HAP-1 (cell line): Measurements from ENCODE around the gene CD74.

ENCODE experiments used
- DNase-seq, 2 experiments: peaks; one replicate each; pipeline ENCODE4 v3.0.0-alpha.2; 2016 to 2020; ENCODE audit warnings: low spot score in 2 of 2
- H3K27me3 ChIP-seq: fragments of 250-450 bp; sonication (Bioruptor Pico); 2 replicates; pipeline ENCODE4 v1.5.1; 2020; ENCODE audit warnings: low read depth, mild to moderate bottlenecking, moderate library complexity
- H3K36me3 ChIP-seq: fragments of 250-450 bp; sonication (Bioruptor Pico); replicated peaks from 2 replicates; pipeline ENCODE4 v1.5.1; 2020; ENCODE audit warnings: mild to moderate bottlenecking
- H3K4me1 ChIP-seq: fragments of 250-450 bp; sonication (Bioruptor Pico); 2 replicates; pipeline ENCODE4 v1.5.1; 2020; ENCODE audit warnings: mild to moderate bottlenecking
- H3K4me3 ChIP-seq: fragments of 250-450 bp; sonication (Bioruptor Pico); 2 replicates; pipeline ENCODE4 v1.5.1; 2020; ENCODE audit warnings: mild to moderate bottlenecking, moderate library complexity
- H3K9me3 ChIP-seq: fragments of 250-450 bp; sonication (Bioruptor Pico); 2 replicates; pipeline ENCODE4 v1.5.1; 2020; ENCODE audit warnings: mild to moderate bottlenecking, moderate library complexity
- in situ Hi-C: fragments of 300-500 bp; cut with MboI; formaldehyde crosslinking; loops from 3 replicates; pipeline ENCODE4 v1.14.3; 2020; ENCODE audit warnings: low sequenced_read_pairs, inconsistent platforms, mixed read lengths

The CD74 gene

GRCh38 chr5:150448952-150449516 is 36.3 kb upstream of the CD74 start:
- H3K4me1 ChIP-seq, result no peaks in the 10 kb centered on the region
- in situ Hi-C loops, result no loop called here
- H3K36me3 ChIP-seq, result peaks cover 54% of the 10 kb centered on the region
- H3K27me3 ChIP-seq, result no peaks in the 10 kb centered on the region
- DNase-seq, result no peak
- peak overlapping the region; percentile 99 for H3K4me3 ChIP-seq
- H3K9me3 ChIP-seq, result no peaks in the 10 kb centered on the region; the same call in 1 of the 2 replicates

- Histone ChIP-seq H3K27me3 (no peaks in the 10 kb centered on the region), H3K4me1 (no peaks in the 10 kb centered on the region), H3K36me3 (peaks cover 61% of the 10 kb centered on the region), H3K9me3 (no peaks in the 10 kb centered on the region; the same call in 1 of the 2 replicates), H3K4me3 (peak overlapping the region; percentile 99)
- in situ Hi-C loops, result no loop called here
- DNase-seq, result no peak
Measured at GRCh38 chr5:150448334-150448733, 35.6 kb upstream of the CD74 start.

- Histone ChIP-seq H3K4me3 (no peak overlapping the region), H3K36me3 (peaks cover 63% of the 10 kb centered on the region)
- in situ Hi-C loops, result no loop called here
Measured at GRCh38 chr5:150447188-150447587, 34.5 kb upstream of the CD74 start.

GRCh38 chr5:150446583-150446982 is 33.9 kb upstream of the CD74 start:
- Histone ChIP-seq H3K36me3 (peaks cover 63% of the 10 kb centered on the region), H3K27me3 (no peaks in the 10 kb centered on the region), H3K4me1 (no peaks in the 10 kb centered on the region), H3K4me3 (no peak overlapping the region), H3K9me3 (no peaks in the 10 kb centered on the region; the same call in 1 of the 2 replicates)
- DNase-seq, result no peak
- in situ Hi-C loops, result no loop called here

More at GRCh38 chr5:150447188-150447587, 34.5 kb upstream of the CD74 start:
- Histone ChIP-seq H3K4me1 (no peaks in the 10 kb centered on the region), H3K9me3 (no peaks in the 10 kb centered on the region; the same call in 1 of the 2 replicates), H3K27me3 (no peaks in the 10 kb centered on the region)
- DNase-seq, result no peak

GRCh38 chr5:150446088-150446487 is 33.4 kb upstream of the CD74 start:
- H3K4me3 ChIP-seq, result no peak overlapping the region
- in situ Hi-C loops, result no loop called here
- peaks cover 63% of the 10 kb centered on the region for H3K36me3 ChIP-seq
- DNase-seq, result no peak
- no peaks in the 10 kb centered on the region for H3K27me3 ChIP-seq
- no peaks in the 10 kb centered on the region for H3K4me1 ChIP-seq
- no peaks in the 10 kb centered on the region; the same call in 1 of the 2 replicates for H3K9me3 ChIP-seq

- no peak for DNase-seq
- in situ Hi-C loops, result no loop called here
- Histone ChIP-seq H3K4me3 (no peak overlapping the region), H3K9me3 (no peaks in the 10 kb centered on the region), H3K27me3 (no peaks in the 10 kb centered on the region), H3K4me1 (no peaks in the 10 kb centered on the region), H3K36me3 (peaks cover 63% of the 10 kb centered on the region)
Measured at GRCh38 chr5:150444770-150445169, 32.1 kb upstream of the CD74 start.

GRCh38 chr5:150443242-150444075 is 30.7 kb upstream of the CD74 start:
- H3K4me1 ChIP-seq, result no peaks in the 10 kb centered on the region
- no peaks in the 10 kb centered on the region for H3K9me3 ChIP-seq
- in situ Hi-C loops, result no loop called here
- peaks cover 54% of the 10 kb centered on the region for H3K36me3 ChIP-seq
- no peak for DNase-seq
- H3K4me3 ChIP-seq, result no peak overlapping the region
- no peaks in the 10 kb centered on the region for H3K27me3 ChIP-seq

GRCh38 chr5:150442699-150443080 is 30.0 kb upstream of the CD74 start:
- Histone ChIP-seq H3K4me1 (no peaks in the 10 kb centered on the region), H3K9me3 (no peaks in the 10 kb centered on the region), H3K36me3 (peaks cover 46% of the 10 kb centered on the region), H3K27me3 (no peaks in the 10 kb centered on the region), H3K4me3 (no peak overlapping the region)
- peak in 1 of 2 experiments; percentile 32 for DNase-seq
- in situ Hi-C loops, result no loop called here

GRCh38 chr5:150441813-150442698 is 29.3 kb upstream of the CD74 start:
- in situ Hi-C loops, result no loop called here
- Histone ChIP-seq H3K36me3 (peaks cover 40% of the 10 kb centered on the region), H3K4me3 (no peak overlapping the region), H3K9me3 (no peaks in the 10 kb centered on the region), H3K4me1 (no peaks in the 10 kb centered on the region), H3K27me3 (no peaks in the 10 kb centered on the region)
- no peak for DNase-seq

GRCh38 chr5:150440948-150441812 is 28.5 kb upstream of the CD74 start:
- Histone ChIP-seq H3K4me3 (no peak overlapping the region), H3K27me3 (no peaks in the 10 kb centered on the region), H3K9me3 (no peaks in the 10 kb centered on the region), H3K4me1 (no peaks in the 10 kb centered on the region), H3K36me3 (peaks cover 31% of the 10 kb centered on the region)
- peak in 1 of 2 experiments; percentile 45 for DNase-seq
- in situ Hi-C loops, result no loop called here

- DNase-seq, result peak in 1 of 2 experiments; percentile 72
- in situ Hi-C loops, result loop anchor here (10.0 kb wide), 2 partner anchors 284 to 314 kb away; partner anchors contain the start of gene PDGFRB
Measured at GRCh38 chr5:150438873-150439546, 26.3 kb upstream of the CD74 start.

GRCh38 chr5:150436141-150436680 is 23.5 kb upstream of the CD74 start:
- H3K4me3 ChIP-seq, result no peak overlapping the region
- H3K36me3 ChIP-seq, result no peaks in the 10 kb centered on the region
- H3K27me3 ChIP-seq, result no peaks in the 10 kb centered on the region
- H3K4me1 ChIP-seq, result no peaks in the 10 kb centered on the region
- in situ Hi-C loops, result loop anchor here (10.0 kb wide), 2 partner anchors 281 to 311 kb away; partner anchors contain the start of gene PDGFRB
- no peaks in the 10 kb centered on the region for H3K9me3 ChIP-seq
- peak; percentile 76 to 95 for DNase-seq

More at GRCh38 chr5:150438873-150439546, 26.3 kb upstream of the CD74 start:
- H3K36me3 ChIP-seq, result peaks cover 9% of the 10 kb centered on the region
- no peak overlapping the region for H3K4me3 ChIP-seq
- H3K9me3 ChIP-seq, result no peaks in the 10 kb centered on the region
- H3K4me1 ChIP-seq, result no peaks in the 10 kb centered on the region
- H3K27me3 ChIP-seq, result no peaks in the 10 kb centered on the region
